ENCODE measurements around the gene COL24A1. TPM values are rescaled to one million over a fixed set of nuclear protein-coding genes. Genes with fewer than 3 reads are reported as not detected.

COL24A1 gene
- total and polyA plus RNA-seq, 5 donors from 2014 or later, result 0.32 TPM; not detected in 4

DNA sequence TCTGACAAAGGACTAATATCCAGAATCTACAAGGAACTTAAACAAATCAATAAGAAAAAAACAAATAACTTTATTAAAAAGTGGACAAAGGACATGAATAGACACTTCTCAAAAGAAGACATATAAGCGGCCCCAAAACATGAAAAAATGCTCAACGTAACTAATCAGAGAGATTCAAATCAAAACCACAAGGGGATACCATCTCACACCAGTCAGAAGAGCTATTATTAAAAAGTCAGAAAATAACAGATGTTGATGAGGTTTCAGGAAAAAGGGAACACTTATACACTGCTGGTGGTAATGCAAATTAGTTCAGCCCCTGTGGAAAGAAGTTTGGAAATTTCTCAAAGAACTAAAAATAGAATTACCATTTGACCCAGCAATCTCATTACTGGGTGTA, 102.2 kb downstream of the COL24A1 start:
- Histone ChIP-seq H3K36me3 (ENCODE audit: control insufficient read depth, insufficient read depth, low read length) (no peaks in the 10 kb centered on the region), H3K4me3 (ENCODE audit: low read depth, low read length) (no peak overlapping the region), H3K4me1 (ENCODE audit: control insufficient read depth, insufficient read depth, low read length, poor library complexity, severe bottlenecking) (no peaks in the 10 kb centered on the region), H3K27ac (ENCODE audit: insufficient read depth, low read length, poor library complexity, severe bottlenecking) (no peak overlapping the region), H3K27me3 (ENCODE audit: control insufficient read depth, insufficient read depth, low read length) (no peaks in the 10 kb centered on the region), H3K9me3 (ENCODE audit: control insufficient read depth in 2 of 2, low read length in 2 of 2) (no peaks in the 10 kb centered on the region)
- H3K9me3 Mint-ChIP-seq, result peaks cover 0 to 3% (median 0%) of the 10 kb centered on the region in 7 donors
- no peak overlapping the region for H3K4me3 Mint-ChIP-seq
- H3K4me1 Mint-ChIP-seq, result no peaks in the 10 kb centered on the region
- ATAC-seq (ENCODE audit: low read depth in 2 of 2), result no peak
- DNase-seq, result no peak
- H3K27ac Mint-ChIP-seq, result no peak overlapping the region
- H3K36me3 Mint-ChIP-seq, result no peaks in the 10 kb centered on the region
- no peaks in the 10 kb centered on the region for H3K27me3 Mint-ChIP-seq

DNA sequence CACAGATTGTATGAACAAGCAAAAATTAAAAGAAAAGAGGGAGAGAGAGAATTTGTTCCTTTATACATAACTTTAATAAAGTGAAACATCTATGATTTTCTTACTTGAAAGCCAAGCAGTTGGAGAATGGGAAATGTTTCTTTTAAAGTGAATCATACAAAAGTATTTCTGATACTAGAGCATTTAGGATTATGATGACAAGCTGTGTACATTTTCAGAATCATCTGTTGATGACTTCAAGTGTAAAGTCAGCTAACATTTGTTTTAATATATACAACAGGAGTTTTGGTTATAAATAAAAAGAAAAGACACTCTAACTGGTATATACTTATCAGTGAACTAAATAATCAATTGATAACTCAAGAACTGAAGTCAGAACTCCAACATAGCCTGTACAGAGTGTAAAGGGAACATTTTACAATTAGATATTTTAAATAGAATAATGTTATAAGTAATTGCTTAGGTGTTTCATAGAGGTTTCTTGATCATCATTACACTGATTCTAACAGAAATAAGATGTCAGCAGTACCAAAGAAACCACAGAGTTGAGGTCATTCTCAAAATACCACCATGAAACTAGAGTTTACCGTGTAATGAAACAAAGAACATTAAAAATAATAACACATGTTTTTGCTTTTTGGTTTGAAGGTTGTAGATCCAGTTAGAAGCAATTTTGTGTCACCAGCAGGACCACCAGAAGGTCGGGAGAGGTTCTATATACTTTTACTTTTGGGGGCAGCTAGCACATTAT, 103.4 kb downstream of the COL24A1 start:
- Mint-ChIP-seq H3K27me3 (no peaks in the 10 kb centered on the region), H3K4me1 (no peaks in the 10 kb centered on the region), H3K27ac (no peak overlapping the region), H3K4me3 (no peak overlapping the region), H3K36me3 (no peaks in the 10 kb centered on the region), H3K9me3 (peaks cover 0 to 3% (median 0%) of the 10 kb centered on the region in 7 donors)
- Histone ChIP-seq H3K4me1 (ENCODE audit: control insufficient read depth, insufficient read depth, low read length, poor library complexity, severe bottlenecking) (no peaks in the 10 kb centered on the region), H3K27me3 (ENCODE audit: control insufficient read depth, insufficient read depth, low read length) (no peaks in the 10 kb centered on the region), H3K9me3 (ENCODE audit: control insufficient read depth in 2 of 2, low read length in 2 of 2) (no peaks in the 10 kb centered on the region), H3K36me3 (ENCODE audit: control insufficient read depth, insufficient read depth, low read length) (no peaks in the 10 kb centered on the region), H3K4me3 (ENCODE audit: low read depth, low read length) (no peak overlapping the region), H3K27ac (ENCODE audit: insufficient read depth, low read length, poor library complexity, severe bottlenecking) (no peak overlapping the region)
- no peak for DNase-seq
- no peak for ATAC-seq (ENCODE audit: low read depth in 2 of 2)

DNA sequence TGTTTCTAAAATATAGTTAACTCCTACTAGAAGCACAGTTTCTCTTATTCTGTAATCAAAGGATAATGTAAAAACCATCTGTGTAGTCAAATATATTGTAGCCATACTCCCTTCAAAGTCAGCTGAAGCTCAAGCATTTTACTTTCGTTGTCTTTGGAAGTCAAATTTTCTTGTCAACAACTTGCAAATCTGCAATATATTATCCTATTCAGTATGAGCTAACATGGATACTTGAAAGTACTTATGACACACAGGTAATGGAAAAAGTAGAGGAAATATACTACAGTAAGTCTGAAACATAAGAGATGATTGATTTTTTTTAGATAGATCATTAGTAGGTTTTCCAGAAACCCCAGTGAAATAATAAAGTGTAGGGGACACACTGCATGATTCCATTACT, 121.5 kb downstream of the COL24A1 start:
- Histone ChIP-seq H3K27ac (ENCODE audit: insufficient read depth, low read length, poor library complexity, severe bottlenecking) (no peak overlapping the region), H3K36me3 (ENCODE audit: control insufficient read depth, insufficient read depth, low read length) (no peaks in the 10 kb centered on the region), H3K27me3 (ENCODE audit: control insufficient read depth, insufficient read depth, low read length) (no peaks in the 10 kb centered on the region)

DNA sequence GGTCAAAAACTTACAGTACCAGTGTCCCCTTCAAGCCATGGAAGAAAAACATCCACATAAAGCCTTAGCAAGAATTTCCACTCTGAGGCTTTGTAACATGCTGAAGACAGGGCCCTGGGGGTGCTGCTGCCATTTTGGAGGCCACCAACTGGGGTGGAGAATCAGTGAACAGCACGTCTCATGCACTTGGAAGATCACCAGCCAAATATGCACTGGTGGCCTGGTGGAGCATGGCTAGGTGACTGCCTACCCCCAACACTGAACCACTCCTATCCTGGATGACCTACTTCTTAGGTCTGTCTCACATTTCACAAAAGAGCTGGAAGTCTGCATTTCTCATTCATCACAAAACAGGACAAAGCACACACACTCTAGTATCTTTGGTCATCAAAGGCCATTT, 126.4 kb downstream of the COL24A1 start:
- Histone ChIP-seq H3K36me3 (ENCODE audit: control insufficient read depth, insufficient read depth, low read length) (no peaks in the 10 kb centered on the region), H3K4me1 (ENCODE audit: control insufficient read depth, insufficient read depth, low read length, poor library complexity, severe bottlenecking) (no peaks in the 10 kb centered on the region), H3K4me3 (ENCODE audit: low read depth, low read length) (no peak overlapping the region), H3K9me3 (ENCODE audit: control insufficient read depth in 2 of 2, low read length in 2 of 2) (no peaks in the 10 kb centered on the region), H3K27ac (ENCODE audit: insufficient read depth, low read length, poor library complexity, severe bottlenecking) (no peak overlapping the region), H3K27me3 (ENCODE audit: control insufficient read depth, insufficient read depth, low read length) (no peaks in the 10 kb centered on the region)
- peaks cover 0 to 7% (median 2%) of the 10 kb centered on the region in 7 donors for H3K9me3 Mint-ChIP-seq
- no peaks in the 10 kb centered on the region for H3K4me1 Mint-ChIP-seq
- no peak overlapping the region for H3K27ac Mint-ChIP-seq
- DNase-seq, result no peak
- H3K4me3 Mint-ChIP-seq, result no peak overlapping the region
- H3K27me3 Mint-ChIP-seq, result no peaks in the 10 kb centered on the region
- no peaks in the 10 kb centered on the region for H3K36me3 Mint-ChIP-seq
- ATAC-seq (ENCODE audit: low read depth in 2 of 2), result no peak

More for the DNA sequence above, 121.5 kb downstream of the COL24A1 start:
- no peak overlapping the region for H3K27ac Mint-ChIP-seq
- peaks cover 0 to 2% (median 0%) of the 10 kb centered on the region in 7 donors for H3K9me3 Mint-ChIP-seq
- Histone ChIP-seq H3K4me3 (ENCODE audit: low read depth, low read length) (no peak overlapping the region), H3K4me1 (ENCODE audit: control insufficient read depth, insufficient read depth, low read length, poor library complexity, severe bottlenecking) (no peaks in the 10 kb centered on the region), H3K9me3 (ENCODE audit: control insufficient read depth in 2 of 2, low read length in 2 of 2) (no peaks in the 10 kb centered on the region)
- no peak for ATAC-seq (ENCODE audit: low read depth in 2 of 2)
- H3K4me1 Mint-ChIP-seq, result no peaks in the 10 kb centered on the region
- no peaks in the 10 kb centered on the region for H3K27me3 Mint-ChIP-seq
- no peaks in the 10 kb centered on the region for H3K36me3 Mint-ChIP-seq
- no peak overlapping the region for H3K4me3 Mint-ChIP-seq
- DNase-seq, result no peak

DNA sequence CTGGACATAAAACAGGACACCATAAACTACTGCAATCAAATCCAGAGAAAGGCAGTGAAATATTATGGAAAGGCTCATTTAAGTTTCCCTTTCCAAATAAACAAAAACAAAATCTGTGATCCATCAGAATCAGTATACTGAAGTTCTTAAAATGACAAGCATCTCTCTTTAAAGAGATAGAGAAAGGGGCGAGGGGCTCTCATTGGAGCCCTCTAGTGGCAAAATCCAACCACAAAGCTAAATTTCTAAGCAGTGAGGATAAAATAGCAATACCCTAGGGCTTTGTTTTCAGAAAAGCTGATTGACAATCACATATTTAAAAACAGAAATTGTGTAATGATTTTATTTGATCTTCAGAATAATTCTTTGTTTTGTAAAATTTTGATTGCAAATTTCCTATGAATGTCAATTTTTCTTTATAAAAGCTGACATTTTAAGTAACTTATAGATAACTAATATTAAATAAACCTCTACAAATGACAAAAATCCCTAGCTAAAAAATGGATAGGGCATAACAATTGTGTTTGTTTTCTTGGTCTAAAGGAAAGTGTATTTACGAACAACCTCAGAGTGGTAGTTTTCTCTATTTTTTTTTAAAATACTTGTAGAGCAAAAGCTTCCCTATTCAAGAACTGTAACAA, 138.2 kb downstream of the COL24A1 start:
- Histone ChIP-seq H3K36me3 (ENCODE audit: control insufficient read depth, insufficient read depth, low read length) (no peaks in the 10 kb centered on the region), H3K27ac (ENCODE audit: insufficient read depth, low read length, poor library complexity, severe bottlenecking) (no peak overlapping the region), H3K9me3 (ENCODE audit: control insufficient read depth in 2 of 2, low read length in 2 of 2) (no peaks in the 10 kb centered on the region), H3K4me1 (ENCODE audit: control insufficient read depth, insufficient read depth, low read length, poor library complexity, severe bottlenecking) (no peaks in the 10 kb centered on the region), H3K27me3 (ENCODE audit: control insufficient read depth, insufficient read depth, low read length) (no peaks in the 10 kb centered on the region), H3K4me3 (ENCODE audit: low read depth, low read length) (no peak overlapping the region)
- H3K9me3 Mint-ChIP-seq, result peaks cover 0 to 2% (median 0%) of the 10 kb centered on the region in 7 donors
- DNase-seq (peak in 1 of 3 donors; percentile 15), ATAC-seq (ENCODE audit: low read depth in 2 of 2) (no peak)
- no peaks in the 10 kb centered on the region for H3K27me3 Mint-ChIP-seq
- no peak overlapping the region for H3K27ac Mint-ChIP-seq
- H3K4me3 Mint-ChIP-seq, result no peak overlapping the region
- H3K36me3 Mint-ChIP-seq, result no peaks in the 10 kb centered on the region
- H3K4me1 Mint-ChIP-seq, result no peaks in the 10 kb centered on the region

DNA sequence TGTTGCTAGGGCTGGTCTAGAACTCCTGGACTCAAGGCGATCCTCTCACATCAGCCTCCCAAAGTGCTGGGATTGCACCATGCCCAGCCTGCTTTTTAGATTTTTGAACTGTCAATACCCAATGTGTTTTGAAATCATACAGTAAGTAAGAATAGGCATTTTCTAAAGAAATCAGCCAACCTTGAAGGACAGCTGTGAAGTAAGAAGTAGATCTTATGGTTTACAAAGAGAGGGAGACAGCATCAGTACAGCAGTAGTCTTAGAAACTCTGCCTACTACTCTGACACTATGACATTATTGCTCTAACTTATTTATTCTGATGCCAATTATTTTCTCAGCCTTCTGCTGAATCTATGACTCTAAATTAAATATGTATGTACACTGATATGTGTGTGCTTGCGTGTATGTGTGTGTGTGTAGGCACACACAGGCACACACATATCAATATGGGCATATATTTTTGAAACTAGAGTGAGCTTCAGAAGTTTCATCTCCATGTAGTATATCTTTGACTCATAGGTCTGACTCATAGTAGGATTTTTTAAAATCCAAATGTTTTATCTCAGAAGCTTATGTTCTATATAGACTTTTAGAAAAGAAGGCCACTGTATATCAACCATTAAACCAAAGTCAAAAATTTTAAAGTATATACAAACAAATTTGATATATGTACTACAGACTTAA, 140.4 kb downstream of the COL24A1 start:
- no peak overlapping the region for H3K27ac ChIP-seq (ENCODE audit: insufficient read depth, low read length, poor library complexity, severe bottlenecking)
- DNase-seq (no peak), ATAC-seq (ENCODE audit: low read depth in 2 of 2) (no peak)
- no peaks in the 10 kb centered on the region for H3K36me3 Mint-ChIP-seq
- H3K27me3 ChIP-seq (ENCODE audit: control insufficient read depth, insufficient read depth, low read length), result no peaks in the 10 kb centered on the region
- H3K4me1 ChIP-seq (ENCODE audit: control insufficient read depth, insufficient read depth, low read length, poor library complexity, severe bottlenecking), result no peaks in the 10 kb centered on the region
- H3K27me3 Mint-ChIP-seq, result no peaks in the 10 kb centered on the region
- H3K9me3 Mint-ChIP-seq, result peaks cover 0 to 4% (median 0%) of the 10 kb centered on the region in 7 donors
- H3K36me3 ChIP-seq (ENCODE audit: control insufficient read depth, insufficient read depth, low read length), result no peaks in the 10 kb centered on the region
- no peak overlapping the region for H3K4me3 ChIP-seq (ENCODE audit: low read depth, low read length)
- H3K9me3 ChIP-seq (ENCODE audit: control insufficient read depth in 2 of 2, low read length in 2 of 2), result no peaks in the 10 kb centered on the region
- no peaks in the 10 kb centered on the region for H3K4me1 Mint-ChIP-seq
- H3K27ac Mint-ChIP-seq, result no peak overlapping the region
- no peak overlapping the region for H3K4me3 Mint-ChIP-seq

DNA sequence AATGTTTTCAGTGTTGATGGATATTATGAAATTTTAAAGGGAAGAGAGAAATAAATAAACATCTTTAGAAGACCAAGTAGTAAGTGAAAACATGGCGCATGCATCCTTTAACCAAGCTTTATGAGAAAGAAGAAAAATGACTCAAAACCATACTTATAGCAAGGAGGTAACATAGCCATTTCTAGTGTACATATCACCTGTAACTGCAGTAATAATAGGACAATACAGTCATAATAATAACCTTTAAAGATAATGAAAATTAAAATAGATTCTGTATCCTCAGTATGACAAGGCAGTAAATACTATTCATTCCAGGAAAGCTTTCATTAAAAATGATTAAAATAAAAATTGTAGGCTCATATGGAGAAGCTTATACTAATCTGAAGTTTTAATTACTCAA, 141.2 kb downstream of the COL24A1 start:
- Histone ChIP-seq H3K4me1 (ENCODE audit: control insufficient read depth, insufficient read depth, low read length, poor library complexity, severe bottlenecking) (no peaks in the 10 kb centered on the region), H3K4me3 (ENCODE audit: low read depth, low read length) (no peak overlapping the region), H3K27me3 (ENCODE audit: control insufficient read depth, insufficient read depth, low read length) (no peaks in the 10 kb centered on the region), H3K36me3 (ENCODE audit: control insufficient read depth, insufficient read depth, low read length) (no peaks in the 10 kb centered on the region), H3K9me3 (ENCODE audit: control insufficient read depth in 2 of 2, low read length in 2 of 2) (no peaks in the 10 kb centered on the region), H3K27ac (ENCODE audit: insufficient read depth, low read length, poor library complexity, severe bottlenecking) (no peak overlapping the region)
- Mint-ChIP-seq H3K27ac (no peak overlapping the region), H3K9me3 (peaks cover 0 to 4% (median 0%) of the 10 kb centered on the region in 7 donors), H3K4me3 (no peak overlapping the region), H3K36me3 (no peaks in the 10 kb centered on the region), H3K4me1 (no peaks in the 10 kb centered on the region), H3K27me3 (no peaks in the 10 kb centered on the region)
- no peak for DNase-seq
- no peak for ATAC-seq (ENCODE audit: low read depth in 2 of 2)
